Measurements from ENCODE around the gene ANXA6. TPM values are rescaled to one million over a fixed set of nuclear protein-coding genes. Genes with fewer than 3 reads are reported as not detected.

ANXA6 gene
- total RNA-seq, 1 donor from 2014 or later: 320 TPM

GRCh38 chr5:151067632-151068432, 89.7 kb downstream of the ANXA6 start:
- Histone ChIP-seq H3K4me2 (ENCODE audit: low read length) (no peak overlapping the region), H3K27ac (ENCODE audit: low read depth, low read length) (peak overlapping the region; percentile 25), H3K79me2 (ENCODE audit: insufficient read depth, low read length) (peaks cover 88% of the 10 kb centered on the region), H3K27me3 (ENCODE audit: insufficient read depth, low read length) (no peaks in the 10 kb centered on the region), H4K20me1 (ENCODE audit: insufficient read depth, low read length) (peaks cover 21% of the 10 kb centered on the region), H3K36me3 (ENCODE audit: insufficient read depth, low read length) (peaks cover under 1% of the 10 kb centered on the region), H3K4me1 (ENCODE audit: insufficient read depth, low read length) (peaks cover 45% of the 10 kb centered on the region), H2AFZ (ENCODE audit: low read depth, low read length) (no peak overlapping the region), H3K9ac (ENCODE audit: low read length) (no peak overlapping the region), H3K4me3 (ENCODE audit: insufficient read depth, low read depth, low read length) (no peak overlapping the region), H3K9me3 (ENCODE audit: insufficient read depth, low read depth, low read length) (peaks cover 5% of the 10 kb centered on the region)
- peak overlapping the region; percentile 88 for H3K27ac Mint-ChIP-seq (ENCODE audit: unreplicated experiment)
- no peak for TF ChIP-seq CTCF (IDR thresholded peaks at IDR 0.05; ENCODE audit: insufficient read depth, low read depth, low read length)
- no peak for TF ChIP-seq EZH2 (IDR thresholded peaks at IDR 0.05; ENCODE audit: insufficient read depth, low read length)
- no peak for FAIRE-seq
- peaks cover 73% of the 10 kb centered on the region for H3K4me1 Mint-ChIP-seq (ENCODE audit: low read depth, unreplicated experiment)
- peaks cover 4% of the 10 kb centered on the region for H3K36me3 Mint-ChIP-seq (ENCODE audit: low read depth, unreplicated experiment)
- H3K9me3 Mint-ChIP-seq (ENCODE audit: unreplicated experiment): no peaks in the 10 kb centered on the region
- H3K27me3 Mint-ChIP-seq (ENCODE audit: low read depth, unreplicated experiment): no peaks in the 10 kb centered on the region
- DNase-seq (ENCODE audit: low read depth): no peak
- H3K4me3 Mint-ChIP-seq (ENCODE audit: unreplicated experiment): peak overlapping the region; percentile 27

- H3K36me3 Mint-ChIP-seq (ENCODE audit: low read depth, unreplicated experiment): peaks cover 8% of the 10 kb centered on the region
Measured at GRCh38 chr5:151066920-151067319, 90.7 kb downstream of the ANXA6 start.

More at GRCh38 chr5:151066920-151067319, 90.7 kb downstream of the ANXA6 start:
- no peak overlapping the region for H3K4me2 ChIP-seq (ENCODE audit: low read length)
- H3K4me1 ChIP-seq (ENCODE audit: insufficient read depth, low read length): peaks cover 46% of the 10 kb centered on the region
- peaks cover 92% of the 10 kb centered on the region for H3K79me2 ChIP-seq (ENCODE audit: insufficient read depth, low read length)
- no peaks in the 10 kb centered on the region for H3K27me3 ChIP-seq (ENCODE audit: insufficient read depth, low read length)
- Mint-ChIP-seq H3K9me3 (ENCODE audit: unreplicated experiment) (no peaks in the 10 kb centered on the region), H3K4me1 (ENCODE audit: low read depth, unreplicated experiment) (peaks cover 71% of the 10 kb centered on the region), H3K4me3 (ENCODE audit: unreplicated experiment) (peak overlapping the region; percentile 56), H3K27ac (ENCODE audit: unreplicated experiment) (no peak overlapping the region), H3K27me3 (ENCODE audit: low read depth, unreplicated experiment) (no peaks in the 10 kb centered on the region)
- peaks cover 21% of the 10 kb centered on the region for H4K20me1 ChIP-seq (ENCODE audit: insufficient read depth, low read length)
- TF ChIP-seq CTCF (IDR thresholded peaks at IDR 0.05; ENCODE audit: insufficient read depth, low read depth, low read length): no peak
- TF ChIP-seq EZH2 (IDR thresholded peaks at IDR 0.05; ENCODE audit: insufficient read depth, low read length): no peak
- H2AFZ ChIP-seq (ENCODE audit: low read depth, low read length): no peak overlapping the region
- H3K9me3 ChIP-seq (ENCODE audit: insufficient read depth, low read depth, low read length): peaks cover 5% of the 10 kb centered on the region
- peaks cover 10% of the 10 kb centered on the region for H3K36me3 ChIP-seq (ENCODE audit: insufficient read depth, low read length)
- H3K27ac ChIP-seq (ENCODE audit: low read depth, low read length): no peak overlapping the region
- FAIRE-seq (no peak), DNase-seq (ENCODE audit: low read depth) (no peak)
- no peak overlapping the region for H3K9ac ChIP-seq (ENCODE audit: low read length)
- no peak overlapping the region for H3K4me3 ChIP-seq (ENCODE audit: insufficient read depth, low read depth, low read length)
